ENCODE data around the gene IL20. TPM values are rescaled to one million over a fixed set of nuclear protein-coding genes. Genes with fewer than 3 reads are reported as not detected.

IL20 gene
- total and polyA plus RNA-seq, 10 of the 15 experiments (the other 5 are each of a cell fraction or from before 2014, with no cell fraction given), result 0.08 to 0.13 TPM; not detected in 8

GRCh38 chr1:206872139-206872538, 6.7 kb downstream of the IL20 start:
- POLR2A ChIA-PET, result interaction anchor here (0.6 to 1.2 kb wide), 2 partner anchors 13 to 208 kb away, joined by 3 to 4 read pairs; no protein-coding TSS in a partner anchor
- Histone ChIP-seq H2AFZ (ENCODE audit: control insufficient read depth, low read depth, low read length) (no peak overlapping the region), H3K27me3 (replicated peaks in 1 of 2; ENCODE audit: control insufficient read depth in 2 of 2, insufficient read depth in 2 of 2, low read length in 1 of 2) (no peaks in the 10 kb centered on the region; a peak in 1 of 4 replicates), H3K4me3 (no peak overlapping the region), H4K20me1 (ENCODE audit: control insufficient read depth, insufficient read depth) (no peaks in the 10 kb centered on the region), H3K9me3 (replicated peaks; ENCODE audit: control insufficient read depth, insufficient read depth, low read length) (no peaks in the 10 kb centered on the region; the same call in 2 of the 3 replicates), H3K79me2 (ENCODE audit: control insufficient read depth, insufficient read depth, low read length) (no peaks in the 10 kb centered on the region), H3K9ac (ENCODE audit: control insufficient read depth, insufficient read depth, low read length) (no peak overlapping the region), H3K27ac (ENCODE audit: control insufficient read depth, insufficient read depth) (no peak overlapping the region), H3K4me1 (ENCODE audit: control insufficient read depth, insufficient read depth, low read length) (no peaks in the 10 kb centered on the region), H3K4me2 (ENCODE audit: control insufficient read depth, insufficient read depth) (no peak overlapping the region), H3K36me3 (ENCODE audit: control insufficient read depth in 2 of 2, insufficient read depth in 2 of 2, low read length in 1 of 2) (no peaks in the 10 kb centered on the region)
- TF ChIP-seq SP1 (IDR thresholded peaks at IDR 0.05; ENCODE audit: low read depth, low read length), result no peak
- TF ChIP-seq SMAD5 (IDR thresholded peaks at IDR 0.05; ENCODE audit: low read depth), result no peak
- no peak for TF ChIP-seq ZNF592 (IDR thresholded peaks at IDR 0.05)
- TF ChIP-seq ZNF207 (IDR thresholded peaks at IDR 0.05; ENCODE audit: borderline replicate concordance), result no peak
- no peak for TF ChIP-seq NKRF (conservative IDR thresholded peaks at IDR 0.05)
- no peak for TF ChIP-seq HSF1 (IDR thresholded peaks at IDR 0.05; ENCODE audit: low read depth, low read length)
- no peak for TF ChIP-seq MTA2 (IDR thresholded peaks at IDR 0.05; ENCODE audit: low read depth)
- no peak for TF ChIP-seq SREBF2 (IDR thresholded peaks at IDR 0.05; ENCODE audit: low read length)
- TF ChIP-seq CBX5 (IDR thresholded peaks at IDR 0.05; ENCODE audit: low read depth), result no peak
- no peak for TF ChIP-seq ZNF274 (IDR thresholded peaks at IDR 0.05; ENCODE audit: insufficient read depth, insufficient read length)
- TF ChIP-seq EGR1 (IDR thresholded peaks at IDR 0.05; ENCODE audit: borderline replicate concordance in 1 of 2, low read depth in 2 of 2, low read length in 2 of 2), result no peak
- TF ChIP-seq BMI1 (IDR thresholded peaks at IDR 0.05; ENCODE audit: borderline replicate concordance), result no peak
- no peak for TF ChIP-seq NR2C1 (IDR thresholded peaks at IDR 0.05)
- TF ChIP-seq EED (IDR thresholded peaks at IDR 0.05; ENCODE audit: low read depth), result no peak
- TF ChIP-seq SMAD1 (IDR thresholded peaks at IDR 0.05; ENCODE audit: low read depth, partially characterized antibody), result no peak
- no peak for TF ChIP-seq SIN3A (IDR thresholded peaks at IDR 0.05; ENCODE audit: low read depth, low read length)
- no peak for TF ChIP-seq TCF3 (IDR thresholded peaks at IDR 0.05; ENCODE audit: borderline replicate concordance, insufficient read depth, low read depth, low read length)
- RAD21 ChIA-PET (ENCODE audit: unreplicated experiment), result interaction anchor here (1.0 kb wide), 1 partner anchor 64 kb away, joined by 3 read pairs; no protein-coding TSS in a partner anchor
- FAIRE-seq, result no peak
- WGBS (ENCODE audit: insufficient coverage, insufficient replicate concordance, low lambda C conversion rate, missing lambda C conversion rate), result 92% methylated on average over 3 of the region's 3 CpGs
- in situ Hi-C loops (cut with MboI), result no loop called here
- intact Hi-C loops (cut with micrococcal nuclease; ENCODE audit: unreplicated experiment), result no loop called here
- no TSS peak for BruUV-seq (replicated peaks)
- SMC1A ChIA-PET (ENCODE audit: uncharacterized antibody, unreplicated experiment), result interaction anchor here (0.6 to 2.3 kb wide), 3 partner anchors 22 to 145 kb away, joined by 3 to 8 read pairs (median 3); no protein-coding TSS in a partner anchor
- no peak for ATAC-seq
- DNase-seq (ENCODE audit: low read depth, low spot score), result no peak
- CTCF ChIA-PET, result interaction anchor here (0.8 to 4.2 kb wide), 12 partner anchors 9 to 208 kb away, joined by 3 to 29 read pairs (median 4); no protein-coding TSS in a partner anchor

All from GM12878 (cell line).